Neural progenitor cell (in vitro differentiated cells): ENCODE data around the gene PLA2G3.

Experiments
- EZH2 ChIP-seq: fragments of 200-600 bp; sonication (generic); IDR thresholded peaks from 2 replicates; pipeline ENCODE4 v1.6.1; 2017; ENCODE audit warnings: antibody characterized with exemption, mild to moderate bottlenecking, moderate library complexity
- EZH2phosphoT487 ChIP-seq: fragments of 200-600 bp; sonication (generic); IDR thresholded peaks from 2 replicates; pipeline ENCODE4 v1.6.1; 2017; ENCODE audit warnings: antibody characterized with exemption
- TF ChIP-seq, protein P1 (sequence below): fragments of 200-600 bp; sonication (generic); IDR thresholded peaks from 2 replicates; pipeline ENCODE4 v1.5.1; 2017; ENCODE audit warnings: antibody characterized with exemption, mild to moderate bottlenecking

GRCh38 chr22:31119026-31119717 lies 21.1 kb downstream of the PLA2G3 start:
- TF ChIP-seq EZH2 = no peak
- TF ChIP-seq, protein P1, sequence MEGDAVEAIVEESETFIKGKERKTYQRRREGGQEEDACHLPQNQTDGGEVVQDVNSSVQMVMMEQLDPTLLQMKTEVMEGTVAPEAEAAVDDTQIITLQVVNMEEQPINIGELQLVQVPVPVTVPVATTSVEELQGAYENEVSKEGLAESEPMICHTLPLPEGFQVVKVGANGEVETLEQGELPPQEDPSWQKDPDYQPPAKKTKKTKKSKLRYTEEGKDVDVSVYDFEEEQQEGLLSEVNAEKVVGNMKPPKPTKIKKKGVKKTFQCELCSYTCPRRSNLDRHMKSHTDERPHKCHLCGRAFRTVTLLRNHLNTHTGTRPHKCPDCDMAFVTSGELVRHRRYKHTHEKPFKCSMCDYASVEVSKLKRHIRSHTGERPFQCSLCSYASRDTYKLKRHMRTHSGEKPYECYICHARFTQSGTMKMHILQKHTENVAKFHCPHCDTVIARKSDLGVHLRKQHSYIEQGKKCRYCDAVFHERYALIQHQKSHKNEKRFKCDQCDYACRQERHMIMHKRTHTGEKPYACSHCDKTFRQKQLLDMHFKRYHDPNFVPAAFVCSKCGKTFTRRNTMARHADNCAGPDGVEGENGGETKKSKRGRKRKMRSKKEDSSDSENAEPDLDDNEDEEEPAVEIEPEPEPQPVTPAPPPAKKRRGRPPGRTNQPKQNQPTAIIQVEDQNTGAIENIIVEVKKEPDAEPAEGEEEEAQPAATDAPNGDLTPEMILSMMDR = no peak
- TF ChIP-seq EZH2phosphoT487 = no peak
